Right lobe of liver (tissue), 4 donors: Measurements from ENCODE around the gene CDS1.

Experiments
- CTCF ChIP-seq, 4 donors: fragments of 200-600 bp in 3 of 4; fragments of 450-650 bp in 1 of 4; IDR thresholded peaks; one replicate each; pipeline versions ENCODE4 v1.5.1 to v1.8.0; 2016 to 2022; ENCODE audit warnings: antibody characterized with exemption in 4 of 4, mild to moderate bottlenecking in 2 of 4
- POLR2A ChIP-seq: fragments of 450-650 bp; IDR thresholded peaks from one replicate; pipeline ENCODE4 v1.6.1; 2017; ENCODE audit warnings: antibody characterized with exemption, mild to moderate bottlenecking
- donor health status: DM: no; HTN: no; CAD: no.
- donor health status: DM: no; HTN: no; CAD: no.
- donor health status: DM: no; HTN: yes; CAD: no.

- no peak for TF ChIP-seq CTCF (IDR thresholded peaks at IDR 0.05)
- no peak for TF ChIP-seq POLR2A
These were observed 49.2 kb downstream of the CDS1 start for GRCh38 chr4:84632092-84632491.
